Motor neuron (in vitro differentiated cells): ENCODE results near the gene UNC13B. TPM values are rescaled to one million over a fixed set of nuclear protein-coding genes. Genes with fewer than 3 reads are reported as not detected.
"Not testable (repeated sequence)": the region's sequence is repeated elsewhere in the genome, so short reads cannot be mapped to it uniquely, and the experiment has no call there.

Experiments
- ATAC-seq, 8 experiments: fragments of 200-7000 bp; cut with Tn5 transposase; replicated peaks in 6 of 8; 2 replicates each; pipeline ENCODE4 v1.8.0; 2021; ENCODE audit warnings: mild to moderate bottlenecking in 8 of 8, moderate library complexity in 8 of 8
- H3K27ac ChIP-seq, 2 donors: fragments of 250-450 bp; sonication (Bioruptor Pico); 2 replicates each; pipeline ENCODE4 v1.9.0; 2021; ENCODE audit warnings: antibody characterized with exemption in 2 of 2, mild to moderate bottlenecking in 2 of 2, moderate library complexity in 1 of 2
- H3K4me1 ChIP-seq, 2 donors: fragments of 250-450 bp; sonication (Bioruptor Pico); replicated peaks in 1 of 2; 2 replicates each; pipeline ENCODE4 v1.6.1; 2021; ENCODE audit warnings: antibody characterized with exemption in 2 of 2, mild to moderate bottlenecking in 2 of 2, moderate library complexity in 1 of 2
- H3K4me3 ChIP-seq, 5 donors: fragments of 250-450 bp; sonication (Bioruptor Pico); 2 replicates each; pipeline ENCODE4 v1.9.0; 2021; ENCODE audit warnings: antibody characterized with exemption in 5 of 5, mild to moderate bottlenecking in 5 of 5, moderate library complexity in 4 of 5
- WGBS, 10 experiments: fragments of 450-650 bp; shearing (Covaris generic); methylation state at CpG; one replicate each; pipeline ENCODE4 v1.0.0; 2022; 5-methylcytosine and 5-hydroxymethylcytosine counted together
- in situ Hi-C, 9 experiments: fragments of 400-800 bp; cut with MboI; loops; one replicate each; pipeline ENCODE4 v1.15.0; 2021; ENCODE audit warnings: low sequenced_read_pairs in 9 of 9, low pct_unique_long_range_greater_than_20kb in 2 of 9; ENCODE audit not compliant: unreplicated experiment in 9 of 9
- total RNA-seq, 8 experiments: library from RNA; unstranded; fragments of 300-600 nt; gene quantifications; 2 replicates each; pipeline versions ENCODE4 v1.2.3 to v1.2.4, GENCODE V29; 2022

The UNC13B gene
- total RNA-seq, 8 experiments from 2014 or later: 32.3 to 71.1 (median 53.4) TPM

DNA sequence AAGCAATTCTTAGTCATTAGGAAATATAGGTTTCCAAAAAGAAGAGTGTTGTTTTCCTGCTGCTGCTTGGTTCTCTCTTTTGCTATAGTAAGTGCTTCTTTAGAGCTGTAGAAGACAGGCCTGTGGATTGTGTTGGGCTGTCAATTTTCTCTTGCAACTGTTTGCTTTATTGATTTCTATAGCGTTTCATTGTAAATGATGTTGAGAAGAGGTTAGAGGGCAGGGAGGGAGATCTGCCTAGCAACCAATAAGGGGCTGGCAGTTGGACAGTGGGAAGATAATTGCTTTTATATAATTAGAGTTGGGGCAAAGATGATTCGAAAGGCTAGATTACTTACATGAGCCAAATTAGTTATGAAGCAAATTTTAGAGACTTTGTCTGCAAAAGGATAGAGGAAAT is 11.1 kb downstream of the UNC13B start:
- in situ Hi-C loops: loop anchor here in 1 of 9 experiments (25.0 kb wide), 1 partner anchor 89 kb away; no protein-coding TSS in a partner anchor
- 0 to 100% (median 43%) methylated on average over 1 to 2 of the region's 2 CpGs; no CpG with 5 or more reads in 1 of the 10 experiments for WGBS, 10 experiments
- no peak overlapping the region for H3K27ac ChIP-seq
- H3K4me1 ChIP-seq: peaks cover 9 to 16% of the 10 kb centered on the region in 2 donors
- peak in 5 of 8 experiments; percentile 19 to 64 (median 36) for ATAC-seq
- H3K4me3 ChIP-seq: no peak overlapping the region

- Histone ChIP-seq H3K4me1 (peaks cover 8 to 10% of the 10 kb centered on the region in 2 donors), H3K4me3 (no peak overlapping the region), H3K27ac (no peak overlapping the region)
- no peak for ATAC-seq
- in situ Hi-C loops: no loop called here
Observed at GRCh38 chr9:35177520-35177919, 15.7 kb downstream of the UNC13B start.

GRCh38 chr9:35179347-35180280 is 17.8 kb downstream of the UNC13B start:
- no peak for ATAC-seq
- H3K4me3 ChIP-seq: no peak overlapping the region
- in situ Hi-C loops: no loop called here
- 73 to 100% (median 93%) methylated on average over 2 to 4 of the region's 4 CpGs for WGBS, 10 experiments
- H3K4me1 ChIP-seq: no peaks in the 10 kb centered on the region
- H3K27ac ChIP-seq: no peak overlapping the region

DNA sequence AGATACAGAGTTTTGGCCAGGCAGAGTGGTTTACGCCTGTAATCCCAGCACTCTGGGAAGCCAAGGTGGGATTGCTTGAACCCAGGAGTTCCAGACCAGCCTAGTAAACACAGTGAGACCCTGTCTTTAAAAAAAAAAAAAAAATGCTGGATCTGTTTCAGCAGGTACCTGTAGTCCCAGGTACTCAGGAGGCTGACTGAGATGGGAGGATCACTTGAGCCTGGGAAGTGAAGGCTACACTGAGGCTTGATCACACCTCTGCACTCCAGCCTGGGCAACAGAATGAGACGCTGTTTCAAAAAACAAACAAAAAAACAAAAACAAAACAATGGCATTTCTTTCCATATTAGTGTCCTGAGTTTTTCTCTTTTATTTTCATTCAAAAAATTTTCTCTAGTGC is 19.0 kb downstream of the UNC13B start:
- WGBS, 10 experiments: 86 to 100% (median 97%) methylated on average over 1 to 2 of the region's 2 CpGs; no CpG with 5 or more reads in 2 of the 10 experiments
- H3K4me3 ChIP-seq: no peak overlapping the region
- no peak for ATAC-seq
- no peak overlapping the region for H3K27ac ChIP-seq
- in situ Hi-C loops: no loop called here
- H3K4me1 ChIP-seq: no peaks in the 10 kb centered on the region

DNA sequence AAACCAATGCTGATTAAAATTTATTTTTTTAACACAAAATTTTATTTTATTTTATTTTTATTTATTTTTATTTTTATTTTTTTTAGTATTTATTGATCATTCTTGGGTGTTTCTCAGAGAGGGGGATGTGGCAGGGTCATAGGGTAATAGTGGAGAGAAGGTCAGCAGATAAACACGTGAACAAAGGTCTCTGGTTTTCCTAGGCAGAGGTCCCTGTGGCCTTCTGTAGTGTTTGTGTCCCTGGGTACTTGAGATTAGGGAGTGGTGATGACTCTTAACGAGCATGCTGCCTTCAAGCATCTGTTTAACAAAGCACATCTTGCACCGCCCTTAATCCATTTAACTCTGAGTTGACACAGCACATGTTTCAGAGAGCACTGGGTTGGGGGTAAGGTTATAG is 20.6 kb downstream of the UNC13B start:
- 43 to 100% (median 82%) methylated on average over 1 of the region's 3 CpGs; no CpG with 5 or more reads in 6 of the 10 experiments for WGBS, 10 experiments

GRCh38 chr9:35182996-35183754 is 21.4 kb downstream of the UNC13B start:
- in situ Hi-C loops, H3K27ac ChIP-seq, H3K4me3 ChIP-seq, H3K4me1 ChIP-seq, ATAC-seq: not testable (repeated sequence)
- no CpG with 5 or more reads among the region's 56 CpGs for WGBS, 10 experiments

More for the DNA sequence above, 20.6 kb downstream of the UNC13B start:
- ATAC-seq, H3K27ac ChIP-seq, in situ Hi-C loops, H3K4me3 ChIP-seq, H3K4me1 ChIP-seq: not testable (repeated sequence)

DNA sequence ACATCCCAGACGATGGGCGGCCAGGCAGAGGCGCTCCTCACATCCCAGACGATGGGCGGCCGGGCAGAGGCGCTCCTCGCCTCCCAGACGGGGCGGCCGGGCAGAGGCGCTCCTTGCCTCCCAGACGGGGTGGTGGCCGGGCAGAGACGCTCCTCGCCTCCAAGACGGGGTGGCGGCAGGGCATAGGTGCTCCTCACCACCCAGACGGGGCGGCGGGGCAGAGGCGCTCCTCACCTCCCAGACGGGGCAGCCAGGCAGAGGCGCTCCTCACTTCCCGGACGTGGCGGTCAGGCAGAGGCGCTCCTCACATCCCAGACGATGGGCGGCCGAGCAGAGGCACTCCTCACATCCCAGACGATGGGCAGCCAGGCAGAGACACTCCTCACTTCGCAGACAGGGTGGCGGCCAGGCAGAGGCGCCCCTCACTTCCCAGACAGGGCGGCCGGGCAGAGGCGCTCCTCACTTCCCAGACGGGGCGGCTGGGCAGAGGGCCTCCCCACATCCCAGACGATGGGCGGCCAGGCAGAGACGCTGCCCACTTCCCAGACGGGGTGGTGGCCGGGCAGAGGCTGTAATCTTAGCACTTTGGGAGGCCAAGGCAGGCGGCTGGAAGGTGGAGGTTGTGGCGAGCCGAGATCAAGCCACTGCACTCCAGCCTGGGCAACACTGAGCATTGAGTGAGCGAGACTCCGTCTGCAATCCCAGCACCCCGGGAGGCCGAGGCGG is 22.1 kb downstream of the UNC13B start:
- H3K27ac ChIP-seq, H3K4me3 ChIP-seq, H3K4me1 ChIP-seq, in situ Hi-C loops, ATAC-seq: not testable (repeated sequence)
- 94 to 100% (median 97%) methylated on average over 1 to 6 of the region's 53 CpGs; no CpG with 5 or more reads in 7 of the 10 experiments for WGBS, 10 experiments

- in situ Hi-C loops: no loop called here
- ATAC-seq: peak in 1 of 8 experiments; percentile 58
- no peaks in the 10 kb centered on the region for H3K4me1 ChIP-seq
- 81 to 100% (median 95%) methylated on average over 3 to 5 of the region's 5 CpGs; no CpG with 5 or more reads in 4 of the 10 experiments for WGBS, 10 experiments
- H3K4me3 ChIP-seq: no peak overlapping the region
- H3K27ac ChIP-seq: no peak overlapping the region
Observed at GRCh38 chr9:35186524-35186923, 24.7 kb downstream of the UNC13B start.

DNA sequence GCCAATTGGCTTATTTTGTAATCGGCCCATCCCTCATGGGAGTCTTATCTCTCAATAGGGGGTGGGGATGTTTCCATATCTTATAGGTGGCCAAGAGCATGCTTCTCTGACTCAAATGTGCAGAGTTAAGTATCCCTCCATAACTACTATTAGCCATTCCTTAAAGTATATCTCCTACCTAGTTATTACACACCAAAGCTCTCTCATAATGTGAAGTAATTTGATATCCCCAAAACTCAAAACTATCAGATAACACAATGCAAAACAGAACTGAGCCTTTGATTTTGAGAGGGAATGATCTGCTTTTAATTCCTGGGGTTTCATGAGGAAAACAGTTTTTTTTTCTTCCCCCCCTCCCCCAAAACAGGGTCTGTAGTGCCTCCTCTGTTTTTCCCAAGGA is 28.4 kb downstream of the UNC13B start:
- Histone ChIP-seq H3K4me3 (no peak overlapping the region), H3K4me1 (no peaks in the 10 kb centered on the region), H3K27ac (no peak overlapping the region)
- 86 to 100% (median 100%) methylated on average over 1 of the region's 1 CpG; no CpG with 5 or more reads in 4 of the 10 experiments for WGBS, 10 experiments
- no peak for ATAC-seq
- in situ Hi-C loops: no loop called here

DNA sequence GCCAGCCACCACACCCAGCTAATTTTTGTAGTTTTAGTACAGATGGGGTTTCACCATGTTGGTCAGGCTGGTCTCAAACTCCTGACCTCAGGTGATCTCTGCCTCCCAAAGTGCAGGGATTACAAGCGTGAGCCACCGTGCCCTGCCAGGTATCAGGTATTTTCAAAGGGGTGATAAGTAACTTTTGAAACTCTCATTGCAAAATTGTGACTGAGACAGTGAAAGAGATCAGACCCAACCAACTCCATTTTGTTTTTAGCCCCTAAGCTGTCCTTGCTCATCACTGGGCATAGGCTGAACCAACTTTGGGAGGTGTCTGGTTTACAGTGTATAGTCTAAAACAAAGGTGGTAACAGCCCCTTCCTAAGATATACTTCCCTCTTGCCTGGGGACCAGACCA is 29.3 kb downstream of the UNC13B start:
- no peak overlapping the region for H3K27ac ChIP-seq
- in situ Hi-C loops: no loop called here
- no peaks in the 10 kb centered on the region for H3K4me1 ChIP-seq
- no peak for ATAC-seq
- no peak overlapping the region for H3K4me3 ChIP-seq
- WGBS, 10 experiments: 93 to 100% (median 100%) methylated on average over 2 of the region's 2 CpGs; no CpG with 5 or more reads in 6 of the 10 experiments

GRCh38 chr9:35193762-35194161 is 32.0 kb downstream of the UNC13B start:
- Histone ChIP-seq H3K27ac (no peak overlapping the region), H3K4me3 (no peak overlapping the region), H3K4me1 (no peaks in the 10 kb centered on the region)
- WGBS, 10 experiments: 60 to 100% (median 95%) methylated on average over 1 to 3 of the region's 4 CpGs; no CpG with 5 or more reads in 2 of the 10 experiments
- no peak for ATAC-seq
- in situ Hi-C loops: no loop called here

DNA sequence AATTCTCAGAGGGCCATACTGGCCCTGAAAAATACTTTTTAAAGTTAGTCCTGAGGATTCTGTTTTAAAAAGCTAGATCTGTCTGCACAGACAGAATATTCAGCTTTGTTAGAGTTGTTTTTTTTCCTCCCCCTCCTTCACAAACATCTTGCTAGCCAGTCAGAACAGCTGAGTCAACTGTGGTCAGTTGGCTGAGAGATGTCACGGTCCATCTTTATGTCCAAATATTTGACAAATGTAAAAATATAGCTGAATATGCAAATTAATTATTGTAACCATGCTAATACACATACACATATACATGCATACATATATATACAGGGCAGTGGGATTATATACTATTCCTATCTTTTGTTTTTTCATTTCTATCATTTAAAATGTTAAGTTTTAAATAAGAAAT is 33.9 kb downstream of the UNC13B start:
- 0 to 100% (median 73%) methylated on average over 1 of the region's 1 CpG; no CpG with 5 or more reads in 4 of the 10 experiments for WGBS, 10 experiments
- Histone ChIP-seq H3K4me1 (no peaks in the 10 kb centered on the region), H3K27ac (no peak overlapping the region), H3K4me3 (no peak overlapping the region)
- peak in 1 of 8 experiments; percentile 39 for ATAC-seq
- in situ Hi-C loops: no loop called here
